Esophagus muscularis mucosa (tissue), 4 donors: ENCODE measurements around the gene EFCAB14. TPM values are rescaled to one million over a fixed set of nuclear protein-coding genes. Genes with fewer than 3 reads are reported as not detected.

ENCODE experiments used
- DNase-seq: peaks from one replicate; pipeline ENCODE4 v3.0.0-alpha.2; 2017; ENCODE audit errors: extremely low spot score
- H3K27ac ChIP-seq, 4 donors: fragments of 200-600 bp; sonication (generic); replicated peaks in 1 of 4; 1 replicate in 3 of 4; 2 replicates in 1 of 4; pipeline ENCODE4 v1.5.1; 2016 to 2019; ENCODE audit warnings: mild to moderate bottlenecking in 1 of 4
- H3K27me3 ChIP-seq, 4 donors: fragments of 200-600 bp; sonication (generic); one replicate each; pipeline versions ENCODE4 v1.5.1 to v1.6.0; 2016 to 2019
- H3K36me3 ChIP-seq, 4 donors: fragments of 200-600 bp; sonication (generic); one replicate each; pipeline ENCODE4 v1.5.1; 2016 to 2019
- H3K4me1 ChIP-seq, 4 donors: fragments of 200-600 bp; sonication (generic); one replicate each; pipeline ENCODE4 v1.5.1; 2016 to 2019
- H3K4me3 ChIP-seq, 4 donors: fragments of 200-600 bp; sonication (generic); 1 replicate in 2 of 4; 2 replicates in 2 of 4; pipeline ENCODE4 v1.5.1; 2016 to 2019; ENCODE audit warnings: mild to moderate bottlenecking in 4 of 4, moderate library complexity in 1 of 4
- H3K9me3 ChIP-seq, 4 donors: fragments of 200-600 bp; sonication (generic); 1 replicate in 3 of 4; 2 replicates in 1 of 4; pipeline ENCODE4 v1.5.1; 2016 to 2019
- EP300 ChIP-seq: sonication (generic); formaldehyde crosslinking; IDR thresholded peaks from one replicate; pipeline ENCODE4 v1.6.1; 2017; ENCODE audit warnings: antibody characterized with exemption
- POLR2A ChIP-seq: fragments of 450-650 bp; IDR thresholded peaks from one replicate; pipeline ENCODE4 v1.6.1; 2017; ENCODE audit warnings: antibody characterized with exemption, moderate library complexity, mild to moderate bottlenecking, low read depth
- POLR2AphosphoS5 ChIP-seq, 2 donors: sonication (generic); formaldehyde crosslinking; IDR thresholded peaks; one replicate each; pipeline ENCODE4 v1.6.1; 2017; ENCODE audit warnings: antibody characterized with exemption in 2 of 2
- WGBS: methylation state at CpG from one replicate; pipeline ENCODE4 v1.1.5; 2018; 5-methylcytosine and 5-hydroxymethylcytosine counted together
- intact Hi-C: fragments of 100-400 bp; cut with DNase I; formaldehyde crosslinking; loops from one replicate; pipeline ENCODE4 v1.15.1; 2023
- total RNA-seq, 4 donors: library from RNA; depleted of rRNA; stranded (reverse); fragments of >200 nt; gene quantifications; one replicate each; pipeline versions ENCODE4 v1.1.0 to v1.2.1, GENCODE V29; 2016
- TF ChIP-seq, protein P1 (sequence below), 3 experiments: fragments of 200-600 bp in 2 of 3; fragments of 450-650 bp in 1 of 3; sonication (generic) in 2 of 3; IDR thresholded peaks; one replicate each; pipeline ENCODE4 v1.5.1; 2017 to 2019; ENCODE audit warnings: antibody characterized with exemption in 3 of 3, mild to moderate bottlenecking in 2 of 3, moderate library complexity in 1 of 3

Gene EFCAB14
- total RNA-seq, 4 donors from 2014 or later, result 83.5 to 113 (median 104) TPM

DNA sequence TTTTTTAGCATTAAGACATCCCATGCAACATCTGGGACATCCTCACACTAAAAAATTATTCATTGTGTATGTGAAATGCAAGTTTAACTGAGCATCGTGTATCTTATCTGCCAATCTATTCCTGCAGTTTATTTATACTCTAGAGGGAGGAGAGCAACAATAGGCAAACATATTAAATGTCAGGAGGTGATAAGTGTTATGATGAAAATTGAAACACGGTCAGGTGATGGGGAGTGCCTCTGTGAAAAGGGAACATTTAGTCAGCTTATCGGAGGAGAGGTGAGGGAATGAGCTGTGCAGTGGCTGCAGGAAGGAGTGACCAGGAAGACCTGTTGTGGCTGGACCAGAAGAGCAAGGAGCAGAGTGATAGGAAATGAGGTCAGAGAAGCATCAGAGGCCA, 775 bp upstream of the EFCAB14 start:
- H3K27me3 ChIP-seq, result no peaks in the 10 kb centered on the region
- H3K9me3 ChIP-seq, result no peaks in the 10 kb centered on the region
- H3K4me3 ChIP-seq, result peak overlapping the region; percentile 78 to 100 (median 95)
- H3K27ac ChIP-seq, result peak overlapping the region; percentile 82 to 90 (median 88)
- WGBS, result 18% methylated on average over 3 of the region's 3 CpGs
- peaks cover 30 to 42% (median 32%) of the 10 kb centered on the region in 4 donors for H3K4me1 ChIP-seq
- TF ChIP-seq, protein P1, sequence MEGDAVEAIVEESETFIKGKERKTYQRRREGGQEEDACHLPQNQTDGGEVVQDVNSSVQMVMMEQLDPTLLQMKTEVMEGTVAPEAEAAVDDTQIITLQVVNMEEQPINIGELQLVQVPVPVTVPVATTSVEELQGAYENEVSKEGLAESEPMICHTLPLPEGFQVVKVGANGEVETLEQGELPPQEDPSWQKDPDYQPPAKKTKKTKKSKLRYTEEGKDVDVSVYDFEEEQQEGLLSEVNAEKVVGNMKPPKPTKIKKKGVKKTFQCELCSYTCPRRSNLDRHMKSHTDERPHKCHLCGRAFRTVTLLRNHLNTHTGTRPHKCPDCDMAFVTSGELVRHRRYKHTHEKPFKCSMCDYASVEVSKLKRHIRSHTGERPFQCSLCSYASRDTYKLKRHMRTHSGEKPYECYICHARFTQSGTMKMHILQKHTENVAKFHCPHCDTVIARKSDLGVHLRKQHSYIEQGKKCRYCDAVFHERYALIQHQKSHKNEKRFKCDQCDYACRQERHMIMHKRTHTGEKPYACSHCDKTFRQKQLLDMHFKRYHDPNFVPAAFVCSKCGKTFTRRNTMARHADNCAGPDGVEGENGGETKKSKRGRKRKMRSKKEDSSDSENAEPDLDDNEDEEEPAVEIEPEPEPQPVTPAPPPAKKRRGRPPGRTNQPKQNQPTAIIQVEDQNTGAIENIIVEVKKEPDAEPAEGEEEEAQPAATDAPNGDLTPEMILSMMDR (IDR thresholded peaks at IDR 0.05), result no peak
- TF ChIP-seq POLR2A (no peak), EP300 (no peak), POLR2AphosphoS5 (IDR thresholded peaks at IDR 0.05) (no peak)
- intact Hi-C loops, result no loop called here
- H3K36me3 ChIP-seq, result peaks cover 12 to 18% (median 13%) of the 10 kb centered on the region in 4 donors
- DNase-seq, result no peak

DNA sequence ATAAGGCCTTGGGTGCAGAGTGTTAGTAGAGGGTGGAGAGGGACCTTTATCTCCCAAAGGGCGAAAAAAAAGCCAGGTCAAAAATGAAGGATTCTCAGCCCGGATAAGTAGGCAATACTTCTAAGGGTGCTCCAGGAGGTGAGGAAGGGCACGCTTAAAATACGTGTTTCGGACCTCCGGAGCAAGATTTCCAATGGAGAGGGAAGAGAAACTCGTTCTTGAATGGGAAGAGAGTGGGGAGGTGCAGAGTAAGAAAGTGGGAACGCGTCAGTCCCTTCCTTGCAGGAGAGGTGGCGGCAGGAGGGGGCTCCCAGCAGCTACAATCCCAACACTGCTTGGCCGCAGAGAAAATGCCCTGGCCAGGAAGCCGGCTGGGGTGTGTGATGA, 581 bp downstream of the EFCAB14 start:
- Histone ChIP-seq H3K4me1 (peaks cover 28 to 42% (median 31%) of the 10 kb centered on the region in 4 donors), H3K27me3 (no peaks in the 10 kb centered on the region), H3K4me3 (peak overlapping the region; percentile 78 to 100 (median 95)), H3K36me3 (peaks cover 15 to 32% (median 23%) of the 10 kb centered on the region in 4 donors), H3K27ac (peak overlapping the region; percentile 82 to 90 (median 88)), H3K9me3 (no peaks in the 10 kb centered on the region)
- DNase-seq, result no peak
- 2% methylated on average over 12 of the region's 12 CpGs for WGBS
- TF ChIP-seq POLR2A (no peak), EP300 (no peak), POLR2AphosphoS5 (IDR thresholded peaks at IDR 0.05) (no peak)
- TF ChIP-seq, protein P1 (IDR thresholded peaks at IDR 0.05), result no peak
- intact Hi-C loops, result no loop called here

DNA sequence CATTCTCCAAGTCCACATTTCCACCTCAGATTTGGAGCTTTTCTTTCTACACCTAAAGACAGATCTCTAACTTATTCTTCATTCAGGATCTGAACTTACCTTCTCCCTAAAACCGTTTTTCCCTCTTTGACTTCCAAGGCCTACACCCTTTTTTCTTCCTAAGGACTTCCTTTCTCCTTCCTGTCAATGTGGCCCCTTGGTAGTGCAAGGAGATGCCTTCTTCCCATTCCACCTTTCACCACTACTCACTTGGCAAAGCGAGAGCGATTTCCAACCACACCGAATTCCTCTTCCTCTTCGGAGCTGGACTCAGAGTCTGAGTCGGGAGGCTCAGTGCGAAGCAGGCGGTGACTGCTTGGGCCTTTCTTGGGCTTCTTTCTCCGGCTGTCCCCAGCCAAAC, 1.3 kb downstream of the EFCAB14 start:
- Histone ChIP-seq H3K4me1 (peaks cover 28 to 46% (median 31%) of the 10 kb centered on the region in 4 donors), H3K36me3 (peaks cover 18 to 39% (median 26%) of the 10 kb centered on the region in 4 donors), H3K4me3 (peak overlapping the region; percentile 78 to 100 (median 95)), H3K27ac (peak overlapping the region in 1 of 4 donors; percentile 82), H3K27me3 (no peaks in the 10 kb centered on the region), H3K9me3 (no peaks in the 10 kb centered on the region)
- DNase-seq, result no peak
- TF ChIP-seq POLR2A, result no peak
- TF ChIP-seq POLR2AphosphoS5 (IDR thresholded peaks at IDR 0.05), result no peak
- TF ChIP-seq EP300, result no peak
- TF ChIP-seq, protein P1 (IDR thresholded peaks at IDR 0.05), result no peak
- intact Hi-C loops, result no loop called here
- 68% methylated on average over 9 of the region's 9 CpGs for WGBS

DNA sequence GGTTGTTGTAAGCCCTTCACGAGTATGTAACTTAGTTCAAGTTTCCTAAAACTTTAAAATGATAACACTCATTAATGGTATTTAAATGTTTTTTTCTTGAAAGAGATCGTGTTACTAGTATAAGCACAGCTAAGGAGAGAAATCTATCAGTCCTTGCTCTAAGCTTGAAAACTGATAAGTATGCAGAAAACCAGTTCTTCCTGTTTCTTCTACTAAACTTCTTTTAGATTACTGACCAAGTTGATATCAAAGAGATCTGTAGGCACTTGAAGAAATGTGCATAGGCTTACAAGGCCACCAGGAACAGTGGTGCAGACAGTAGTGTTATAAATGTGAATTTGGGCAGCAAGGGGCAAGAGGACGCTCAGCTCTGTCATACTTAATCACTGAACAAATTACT, 3.9 kb downstream of the EFCAB14 start:
- Histone ChIP-seq H3K9me3 (no peaks in the 10 kb centered on the region), H3K4me1 (peaks cover 27 to 45% (median 30%) of the 10 kb centered on the region in 4 donors), H3K36me3 (peaks cover 19 to 64% (median 40%) of the 10 kb centered on the region in 4 donors), H3K27ac (no peak overlapping the region), H3K27me3 (no peaks in the 10 kb centered on the region), H3K4me3 (no peak overlapping the region)
- TF ChIP-seq EP300 (no peak), POLR2A (no peak), POLR2AphosphoS5 (IDR thresholded peaks at IDR 0.05) (no peak)
- TF ChIP-seq, protein P1 (IDR thresholded peaks at IDR 0.05), result no peak
- intact Hi-C loops, result no loop called here
- no peak for DNase-seq
- 77% methylated on average over 3 of the region's 3 CpGs for WGBS

DNA sequence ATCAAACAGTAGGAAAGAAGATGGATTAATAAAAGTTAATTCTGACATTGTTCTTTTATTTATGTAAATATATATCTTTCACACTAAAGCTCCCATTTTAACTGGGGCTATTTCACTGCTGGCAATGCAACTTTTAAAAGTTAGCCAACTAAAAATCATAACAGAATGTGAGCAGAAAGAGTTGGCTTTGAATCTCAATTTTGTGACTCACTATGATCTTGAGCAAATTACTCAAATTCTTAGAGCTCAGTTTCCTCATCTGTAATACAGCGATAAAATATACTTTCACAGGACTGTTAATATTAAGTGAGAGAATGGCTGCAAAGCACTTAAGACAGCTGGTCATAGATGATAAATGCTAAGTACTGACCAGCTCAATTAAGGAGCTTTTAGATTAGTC, 10.8 kb downstream of the EFCAB14 start:
- H3K27me3 ChIP-seq, result no peaks in the 10 kb centered on the region
- peaks cover 12 to 80% (median 57%) of the 10 kb centered on the region in 4 donors for H3K36me3 ChIP-seq
- no peaks in the 10 kb centered on the region for H3K9me3 ChIP-seq
- WGBS, result 84% methylated on average over 1 of the region's 1 CpG
- no peak overlapping the region for H3K27ac ChIP-seq
- TF ChIP-seq POLR2AphosphoS5 (IDR thresholded peaks at IDR 0.05) (no peak), POLR2A (no peak), EP300 (no peak)
- TF ChIP-seq, protein P1 (IDR thresholded peaks at IDR 0.05), result no peak
- DNase-seq, result no peak
- no peak overlapping the region for H3K4me3 ChIP-seq
- peaks cover 0 to 3% (median 0%) of the 10 kb centered on the region in 4 donors for H3K4me1 ChIP-seq
- intact Hi-C loops, result no loop called here
